ENCODE measurements around the gene WDPCP. TPM values are rescaled to one million over a fixed set of nuclear protein-coding genes. Genes with fewer than 3 reads are reported as not detected.

Gene WDPCP
- polyA plus RNA-seq, 1 donor from 2014 or later = 8.9 TPM

DNA sequence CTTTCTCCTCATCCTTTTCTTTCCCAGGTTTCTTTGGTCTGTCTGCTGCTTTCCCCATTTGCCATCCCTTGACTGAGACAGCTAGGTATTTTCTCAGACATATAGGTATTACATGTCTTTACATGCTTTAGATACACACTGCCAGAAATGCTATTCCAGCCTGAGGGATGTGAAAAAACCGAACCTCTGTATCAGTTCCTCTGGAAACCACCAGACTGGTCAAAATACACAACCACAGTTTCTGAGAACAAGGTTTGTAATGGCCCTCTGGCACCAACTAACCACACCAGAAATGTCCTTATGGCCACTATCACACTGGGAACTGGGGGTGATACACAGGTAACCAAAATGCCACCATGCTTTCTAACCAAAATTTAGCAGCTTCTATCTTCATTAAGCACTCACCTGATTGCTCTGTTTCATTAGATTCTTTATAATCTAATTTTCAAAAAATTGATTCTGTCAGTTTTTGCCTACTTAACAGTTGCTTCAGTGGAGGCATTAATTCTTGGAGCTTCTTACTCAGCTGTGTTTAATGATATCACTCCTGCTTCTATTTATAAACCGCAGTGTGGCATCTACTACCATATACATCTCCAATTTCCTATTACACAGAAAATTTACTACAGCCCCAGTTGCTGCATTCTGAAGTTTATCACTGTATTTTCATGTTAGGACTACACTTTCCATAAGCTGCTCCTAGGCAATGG, 243.5 kb downstream of the WDPCP start:
- no peaks in the 10 kb centered on the region for H3K9me2 ChIP-seq (ENCODE audit: insufficient read depth, low read length)

DNA sequence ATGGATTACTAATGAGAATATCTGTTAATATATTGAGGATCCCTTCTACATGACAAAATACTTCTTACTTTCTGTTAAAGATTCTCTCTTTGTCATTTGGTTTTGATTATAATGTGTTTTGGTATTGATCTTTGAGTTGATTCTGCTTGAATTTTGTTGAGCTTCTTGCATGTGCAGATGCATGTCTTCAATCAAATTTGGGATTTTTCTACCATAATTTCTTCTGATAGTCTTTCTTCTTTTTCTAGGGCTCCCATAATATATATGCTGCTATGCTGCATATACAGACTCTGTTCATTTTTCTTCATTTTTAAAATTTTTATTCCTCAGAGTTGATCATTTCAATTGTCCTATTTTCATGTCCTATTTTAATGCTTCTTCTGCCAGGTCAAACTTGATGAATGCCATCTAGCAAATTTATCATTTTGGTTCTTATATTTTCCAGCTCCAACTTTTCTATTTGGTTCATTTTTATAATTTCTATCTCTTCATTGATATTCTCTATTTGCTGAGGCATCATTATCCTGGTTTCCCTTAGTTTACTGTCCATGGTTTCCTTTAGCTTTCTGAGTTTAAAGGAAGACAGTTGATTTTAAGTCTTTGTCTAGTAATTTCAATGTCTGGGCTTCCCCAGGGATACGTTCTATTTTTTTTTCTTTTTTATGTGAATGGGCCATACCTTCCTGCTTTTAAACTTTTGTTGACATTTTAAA, 244.7 kb downstream of the WDPCP start:
- no peak overlapping the region for H2AFZ ChIP-seq (ENCODE audit: low read depth, low read length)
- TF ChIP-seq EP300 (conservative IDR thresholded peaks at IDR 0.05; ENCODE audit: poor library complexity, severe bottlenecking) = no peak
- no peak for TF ChIP-seq SMC3 (conservative IDR thresholded peaks at IDR 0.05; ENCODE audit: poor library complexity)

More for the DNA sequence above, 243.5 kb downstream of the WDPCP start:
- H4K20me1 ChIP-seq (ENCODE audit: insufficient read depth) = no peaks in the 10 kb centered on the region
- H3K9me3 ChIP-seq (ENCODE audit: low read length) = no peaks in the 10 kb centered on the region
- no peaks in the 10 kb centered on the region for H3K79me2 ChIP-seq (replicated peaks; ENCODE audit: insufficient read depth, low read length)
- no peak overlapping the region for H3K27ac ChIP-seq (ENCODE audit: low read length)
- H3K4me2 ChIP-seq (ENCODE audit: low read length) = no peak overlapping the region
- no peak overlapping the region for H2AFZ ChIP-seq (ENCODE audit: low read depth, low read length)
- TF ChIP-seq TAF1 (IDR thresholded peaks at IDR 0.05; ENCODE audit: low read depth) (no peak), CTCF (IDR thresholded peaks at IDR 0.05; ENCODE audit: poor library complexity, severe bottlenecking) (no peak), EZH2 (IDR thresholded peaks at IDR 0.05; ENCODE audit: borderline replicate concordance, insufficient read depth, low read length, poor library complexity, severe bottlenecking) (no peak), SMC3 (conservative IDR thresholded peaks at IDR 0.05; ENCODE audit: poor library complexity) (no peak), POLR2AphosphoS5 (IDR thresholded peaks at IDR 0.05) (no peak), RAD21 (conservative IDR thresholded peaks at IDR 0.05) (no peak), EP300 (conservative IDR thresholded peaks at IDR 0.05; ENCODE audit: poor library complexity, severe bottlenecking) (no peak), MXI1 (conservative IDR thresholded peaks at IDR 0.05; ENCODE audit: poor library complexity, severe bottlenecking) (no peak)
- TF ChIP-seq, protein P1, sequence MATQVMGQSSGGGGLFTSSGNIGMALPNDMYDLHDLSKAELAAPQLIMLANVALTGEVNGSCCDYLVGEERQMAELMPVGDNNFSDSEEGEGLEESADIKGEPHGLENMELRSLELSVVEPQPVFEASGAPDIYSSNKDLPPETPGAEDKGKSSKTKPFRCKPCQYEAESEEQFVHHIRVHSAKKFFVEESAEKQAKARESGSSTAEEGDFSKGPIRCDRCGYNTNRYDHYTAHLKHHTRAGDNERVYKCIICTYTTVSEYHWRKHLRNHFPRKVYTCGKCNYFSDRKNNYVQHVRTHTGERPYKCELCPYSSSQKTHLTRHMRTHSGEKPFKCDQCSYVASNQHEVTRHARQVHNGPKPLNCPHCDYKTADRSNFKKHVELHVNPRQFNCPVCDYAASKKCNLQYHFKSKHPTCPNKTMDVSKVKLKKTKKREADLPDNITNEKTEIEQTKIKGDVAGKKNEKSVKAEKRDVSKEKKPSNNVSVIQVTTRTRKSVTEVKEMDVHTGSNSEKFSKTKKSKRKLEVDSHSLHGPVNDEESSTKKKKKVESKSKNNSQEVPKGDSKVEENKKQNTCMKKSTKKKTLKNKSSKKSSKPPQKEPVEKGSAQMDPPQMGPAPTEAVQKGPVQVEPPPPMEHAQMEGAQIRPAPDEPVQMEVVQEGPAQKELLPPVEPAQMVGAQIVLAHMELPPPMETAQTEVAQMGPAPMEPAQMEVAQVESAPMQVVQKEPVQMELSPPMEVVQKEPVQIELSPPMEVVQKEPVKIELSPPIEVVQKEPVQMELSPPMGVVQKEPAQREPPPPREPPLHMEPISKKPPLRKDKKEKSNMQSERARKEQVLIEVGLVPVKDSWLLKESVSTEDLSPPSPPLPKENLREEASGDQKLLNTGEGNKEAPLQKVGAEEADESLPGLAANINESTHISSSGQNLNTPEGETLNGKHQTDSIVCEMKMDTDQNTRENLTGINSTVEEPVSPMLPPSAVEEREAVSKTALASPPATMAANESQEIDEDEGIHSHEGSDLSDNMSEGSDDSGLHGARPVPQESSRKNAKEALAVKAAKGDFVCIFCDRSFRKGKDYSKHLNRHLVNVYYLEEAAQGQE (IDR thresholded peaks at IDR 0.05; ENCODE audit: borderline replicate concordance) = no peak
- no peaks in the 10 kb centered on the region for H3F3A ChIP-seq (ENCODE audit: insufficient read depth, low read length, poor library complexity, severe bottlenecking)
- no peak overlapping the region for H3K9ac ChIP-seq (ENCODE audit: low read length)
- no peaks in the 10 kb centered on the region for H3K36me3 ChIP-seq (ENCODE audit: insufficient read depth, low read length)
- H3K4me3 ChIP-seq (ENCODE audit: low read length) = no peak overlapping the region
- no peaks in the 10 kb centered on the region for H3K27me3 ChIP-seq (ENCODE audit: insufficient read depth, low read depth, low read length)

More for the DNA sequence above, 244.7 kb downstream of the WDPCP start:
- Histone ChIP-seq H3K9me3 (ENCODE audit: low read length) (no peaks in the 10 kb centered on the region), H3K36me3 (ENCODE audit: insufficient read depth, low read length) (no peaks in the 10 kb centered on the region), H3K9ac (ENCODE audit: low read length) (no peak overlapping the region), H4K20me1 (ENCODE audit: insufficient read depth) (no peaks in the 10 kb centered on the region), H3K27ac (ENCODE audit: low read length) (no peak overlapping the region), H3K27me3 (ENCODE audit: insufficient read depth, low read depth, low read length) (no peaks in the 10 kb centered on the region), H3K4me2 (ENCODE audit: low read length) (no peak overlapping the region), H3K79me2 (replicated peaks; ENCODE audit: insufficient read depth, low read length) (no peaks in the 10 kb centered on the region), H3K9me2 (ENCODE audit: insufficient read depth, low read length) (no peaks in the 10 kb centered on the region), H3F3A (ENCODE audit: insufficient read depth, low read length, poor library complexity, severe bottlenecking) (no peaks in the 10 kb centered on the region), H3K4me3 (ENCODE audit: low read length) (no peak overlapping the region)

Data from neural cell (in vitro differentiated cells).